Endothelial cell of umbilical vein (primary cell): Measurements from ENCODE around the gene PPCDC. TPM values are rescaled to one million over a fixed set of nuclear protein-coding genes. Genes with fewer than 3 reads are reported as not detected.

Experiments used
- BruUV-seq: library from RNA; stranded (reverse); fragments of 400-500 nt; replicated peaks from 2 replicates; lab custom pipeline; 2021; lab: Mats Ljungman, UMichigan
- CTCF ChIA-PET: fragments of 300-600, 350-600 bp; sonication (Branson Sonifier 250); formaldehyde crosslinking; loops from one replicate; lab custom pipeline; 2021; ENCODE audit warnings: antibody characterized with exemption, inconsistent platforms; lab: Charles Lee
- POLR2A ChIA-PET: fragments of 300-600, 350-600 bp; sonication (Branson Sonifier 250); formaldehyde crosslinking; loops from one replicate; lab custom pipeline; 2021; ENCODE audit warnings: antibody characterized with exemption, inconsistent platforms; lab: Charles Lee
- DNase-seq: peaks from one replicate; pipeline ENCODE4 v3.0.0-alpha.2; 2011; ENCODE audit warnings: low read depth, low spot score
- FAIRE-seq: peaks from 2 replicates; lab custom pipeline; 2011; peaks lifted over from hg19 to GRCh38; lab: Jason Lieb, UNC
- H2AFZ ChIP-seq: 2 replicates; pipeline ENCODE4 v1.6.0; 2012; ENCODE audit warnings: low read depth, low read length, control low read depth, inconsistent platforms
- H3K27ac ChIP-seq: 2 replicates; pipeline ENCODE4 v1.5.1; 2011; ENCODE audit warnings: low read depth, mild to moderate bottlenecking, control low read depth, low read length, moderate library complexity; ENCODE audit not compliant: insufficient read depth
- H3K27me3 ChIP-seq, 2 experiments: 2 replicates each; pipeline versions ENCODE4 v1.6.0 to v1.6.1; 2011; ENCODE audit warnings: low read length in 2 of 2, mixed read lengths in 1 of 2; ENCODE audit not compliant: control insufficient read depth in 2 of 2, insufficient read depth in 2 of 2
- H3K36me3 ChIP-seq, 2 experiments: 2 replicates in 1 of 2; 3 replicates in 1 of 2; pipeline ENCODE4 v1.5.1; 2011; ENCODE audit warnings: low read length in 2 of 2, mild to moderate bottlenecking in 1 of 2, moderate library complexity in 1 of 2; ENCODE audit not compliant: control insufficient read depth in 2 of 2, insufficient read depth in 2 of 2; ENCODE audit errors: extremely low read depth in 1 of 2
- H3K4me1 ChIP-seq: 3 replicates; pipeline ENCODE4 v1.5.1; 2011; ENCODE audit warnings: mild to moderate bottlenecking, low read length; ENCODE audit not compliant: control insufficient read depth, insufficient read depth; ENCODE audit errors: extremely low read depth
- H3K4me2 ChIP-seq: 2 replicates; pipeline ENCODE4 v1.6.1; 2011; ENCODE audit warnings: low read length, control low read depth, mixed read lengths; ENCODE audit not compliant: insufficient read depth
- H3K4me3 ChIP-seq, 3 experiments: fragments of 200-600 bp in 1 of 3; sonication (generic), shearing (Covaris generic) in 1 of 3; replicated peaks in 1 of 3; 2 replicates each; pipeline ENCODE4 v1.5.1; 2011 to 2016; ENCODE audit warnings: control low read depth in 3 of 3, low read length in 3 of 3, mild to moderate bottlenecking in 2 of 3, inconsistent platforms in 1 of 3, low read depth in 1 of 3, moderate library complexity in 1 of 3; ENCODE audit not compliant: insufficient read depth in 1 of 3
- H3K79me2 ChIP-seq: 2 replicates; pipeline ENCODE4 v1.6.0; 2012; ENCODE audit warnings: low read length, inconsistent platforms; ENCODE audit not compliant: control insufficient read depth, insufficient read depth
- H3K9ac ChIP-seq: replicated peaks from 2 replicates; pipeline ENCODE3; 2011; ENCODE audit warnings: low read length, control low read depth; ENCODE audit not compliant: insufficient read depth; ENCODE audit errors: extremely low read depth
- H3K9me1 ChIP-seq: replicated peaks from 3 replicates; pipeline ENCODE4 v1.6.0; 2011; ENCODE audit warnings: mild to moderate bottlenecking, low read length; ENCODE audit not compliant: control insufficient read depth, insufficient read depth; ENCODE audit errors: extremely low read depth
- H3K9me3 ChIP-seq: replicated peaks from 2 replicates; pipeline ENCODE4 v1.5.1; 2012; ENCODE audit warnings: low read length, inconsistent platforms; ENCODE audit not compliant: control insufficient read depth, insufficient read depth
- H4K20me1 ChIP-seq: replicated peaks from 2 replicates; pipeline ENCODE3; 2011; ENCODE audit warnings: mild to moderate bottlenecking, low read length; ENCODE audit not compliant: control insufficient read depth, insufficient read depth; ENCODE audit errors: extremely low read depth
- EZH2 ChIP-seq: IDR thresholded peaks from 2 replicates; pipeline ENCODE4 v1.6.1; 2012; ENCODE audit warnings: borderline replicate concordance, low read depth, mild to moderate bottlenecking, moderate library complexity, low read length, inconsistent platforms; ENCODE audit not compliant: severe bottlenecking
- FOS ChIP-seq: IDR thresholded peaks from 2 replicates; pipeline ENCODE4 v1.6.1; 2011; ENCODE audit warnings: mild to moderate bottlenecking, low read length, moderate library complexity, borderline replicate concordance; ENCODE audit not compliant: insufficient read depth
- GATA2 ChIP-seq: IDR thresholded peaks from 2 replicates; pipeline ENCODE4 v1.7.0; 2011; ENCODE audit warnings: low read depth, mild to moderate bottlenecking, moderate library complexity, mixed read lengths, low read length; ENCODE audit not compliant: insufficient read length, insufficient read depth
- JUN ChIP-seq: IDR thresholded peaks from 2 replicates; pipeline ENCODE4 v1.6.1; 2011; ENCODE audit warnings: borderline replicate concordance, low read depth; ENCODE audit not compliant: insufficient read length, insufficient read depth
- MYC ChIP-seq: IDR thresholded peaks from one replicate; pipeline ENCODE4 v1.6.1; 2011; ENCODE audit warnings: mild to moderate bottlenecking, low read depth, low read length
- POLR2A ChIP-seq: IDR thresholded peaks from 2 replicates; pipeline ENCODE4 v1.6.1; 2012; ENCODE audit warnings: low read depth, mild to moderate bottlenecking, control low read depth, low read length
- POLR2AphosphoS5 ChIP-seq: IDR thresholded peaks from 2 replicates; pipeline ENCODE4 v1.6.1; 2012; ENCODE audit warnings: low read depth, mild to moderate bottlenecking, control low read depth, low read length, moderate library complexity; ENCODE audit not compliant: insufficient read depth
- dilution Hi-C: fragments of 300-500 bp; cut with MboI; formaldehyde crosslinking; loops from one replicate; pipeline ENCODE4 v1.15.0; 2019; ENCODE audit warnings: low sequenced_read_pairs; ENCODE audit not compliant: extremely low pct_ligation_motif_present
- intact Hi-C: fragments of 100-400 bp; cut with micrococcal nuclease; formaldehyde crosslinking; loops from one replicate; pipeline ENCODE4 v1.10.0; 2022
- polyA plus RNA-seq, 4 experiments: library from polyadenylated mRNA; depleted of rRNA in 3 of 4; stranded (reverse) in 3 of 4; unstranded in 1 of 4; fragments of >200 nt; gene quantifications; 2 replicates each; pipeline versions ENCODE4 v1.2.1 to v1.2.3, GENCODE V29; 2011 to 2012; ENCODE audit warnings: missing spikeins in 1 of 4
- total RNA-seq: library from RNA; stranded (reverse); gene quantifications from 2 replicates; pipeline ENCODE4 v1.2.3, GENCODE V29; 2021
- TF ChIP-seq, protein P1 (sequence below), 2 donors: IDR thresholded peaks; 1 replicate in 1 of 2; 2 replicates in 1 of 2; pipeline ENCODE4 v1.5.1; 2011; ENCODE audit warnings: low read length in 2 of 2, mild to moderate bottlenecking in 2 of 2, moderate library complexity in 2 of 2, control low read depth in 1 of 2, inconsistent platforms in 1 of 2, low read depth in 1 of 2; ENCODE audit not compliant: insufficient read depth in 1 of 2; ENCODE audit errors: extremely low read depth in 1 of 2

PPCDC gene
- total and polyA plus RNA-seq, 2 donors (not counting 3 experiments of a cell fraction or from before 2014, with no cell fraction given): 14.5 to 21.4 TPM

DNA sequence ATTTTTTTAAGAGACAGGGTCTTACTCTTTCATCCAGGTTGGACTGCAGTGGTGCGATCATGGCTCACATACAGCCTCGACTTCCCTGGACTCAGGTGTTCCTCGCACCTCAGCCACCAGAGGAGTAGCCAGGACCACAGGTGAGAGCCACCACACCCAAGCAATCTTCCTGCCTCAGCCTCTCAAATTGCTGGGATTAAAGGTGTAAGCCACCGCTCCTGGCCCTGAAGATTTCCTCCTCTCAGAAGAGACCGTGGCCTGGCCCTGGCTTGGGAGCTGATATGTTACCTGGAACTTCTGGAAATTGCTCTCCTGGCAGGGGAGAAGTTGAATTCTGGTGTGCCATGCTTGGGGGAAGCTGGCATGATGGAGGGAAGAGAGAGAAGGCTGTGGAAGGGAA, 36.2 kb downstream of the PPCDC start:
- FAIRE-seq: peak; percentile 57
- Histone ChIP-seq H3K79me2 (no peaks in the 10 kb centered on the region), H3K36me3 (no peaks in the 10 kb centered on the region), H2AFZ (no peak overlapping the region), H3K9me3 (no peaks in the 10 kb centered on the region), H3K27me3 (no peaks in the 10 kb centered on the region), H4K20me1 (no peaks in the 10 kb centered on the region), H3K4me1 (no peaks in the 10 kb centered on the region), H3K9ac (no peak overlapping the region), H3K9me1 (no peaks in the 10 kb centered on the region), H3K4me2 (no peak overlapping the region), H3K4me3 (no peak overlapping the region), H3K27ac (no peak overlapping the region)
- no peak for DNase-seq
- dilution Hi-C loops: no loop called here
- BruUV-seq: no TSS peak
- POLR2A ChIA-PET: interaction anchor here (0.6 to 0.7 kb wide), 2 partner anchors 14 to 16 kb away, joined by 3 to 4 read pairs; no protein-coding TSS in a partner anchor
- TF ChIP-seq POLR2AphosphoS5 (no peak), EZH2 (no peak), MYC (no peak), POLR2A (no peak), JUN (no peak)
- TF ChIP-seq, protein P1, sequence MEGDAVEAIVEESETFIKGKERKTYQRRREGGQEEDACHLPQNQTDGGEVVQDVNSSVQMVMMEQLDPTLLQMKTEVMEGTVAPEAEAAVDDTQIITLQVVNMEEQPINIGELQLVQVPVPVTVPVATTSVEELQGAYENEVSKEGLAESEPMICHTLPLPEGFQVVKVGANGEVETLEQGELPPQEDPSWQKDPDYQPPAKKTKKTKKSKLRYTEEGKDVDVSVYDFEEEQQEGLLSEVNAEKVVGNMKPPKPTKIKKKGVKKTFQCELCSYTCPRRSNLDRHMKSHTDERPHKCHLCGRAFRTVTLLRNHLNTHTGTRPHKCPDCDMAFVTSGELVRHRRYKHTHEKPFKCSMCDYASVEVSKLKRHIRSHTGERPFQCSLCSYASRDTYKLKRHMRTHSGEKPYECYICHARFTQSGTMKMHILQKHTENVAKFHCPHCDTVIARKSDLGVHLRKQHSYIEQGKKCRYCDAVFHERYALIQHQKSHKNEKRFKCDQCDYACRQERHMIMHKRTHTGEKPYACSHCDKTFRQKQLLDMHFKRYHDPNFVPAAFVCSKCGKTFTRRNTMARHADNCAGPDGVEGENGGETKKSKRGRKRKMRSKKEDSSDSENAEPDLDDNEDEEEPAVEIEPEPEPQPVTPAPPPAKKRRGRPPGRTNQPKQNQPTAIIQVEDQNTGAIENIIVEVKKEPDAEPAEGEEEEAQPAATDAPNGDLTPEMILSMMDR (IDR thresholded peaks at IDR 0.05; ENCODE audit: extremely low read depth in 1 of 2, insufficient read depth in 1 of 2, low read depth in 1 of 2, low read length in 2 of 2): no peak
- CTCF ChIA-PET: no interaction called here
- intact Hi-C loops: no loop called here

DNA sequence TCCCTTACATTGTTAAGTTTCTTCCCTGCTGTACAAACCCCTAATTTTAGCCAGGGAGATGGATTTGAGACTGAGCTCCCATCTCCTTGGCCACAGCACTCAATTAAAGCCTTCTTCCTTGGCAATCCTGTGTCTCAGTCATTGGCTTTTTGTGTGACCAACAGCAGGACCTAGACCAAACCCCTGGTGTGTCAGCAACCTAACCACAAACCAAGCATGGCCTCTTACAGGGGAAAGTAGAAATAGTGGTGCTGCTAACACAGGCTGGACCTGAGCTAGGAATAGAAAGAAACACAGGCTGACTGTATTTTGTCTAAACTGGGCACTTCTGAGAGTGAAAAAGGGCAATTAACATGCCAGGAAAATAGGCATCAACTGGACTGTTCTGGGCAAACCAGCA, 37.9 kb downstream of the PPCDC start:
- DNase-seq: no peak
- Histone ChIP-seq H2AFZ (no peak overlapping the region), H3K79me2 (no peaks in the 10 kb centered on the region), H3K4me1 (no peaks in the 10 kb centered on the region), H3K4me3 (no peak overlapping the region), H3K27ac (no peak overlapping the region), H3K9me1 (no peaks in the 10 kb centered on the region), H3K27me3 (no peaks in the 10 kb centered on the region), H3K9ac (no peak overlapping the region), H3K36me3 (no peaks in the 10 kb centered on the region), H3K9me3 (no peaks in the 10 kb centered on the region), H4K20me1 (no peaks in the 10 kb centered on the region), H3K4me2 (no peak overlapping the region)
- intact Hi-C loops: no loop called here
- BruUV-seq: no TSS peak
- no peak for FAIRE-seq
- POLR2A ChIA-PET: no interaction called here
- no peak for TF ChIP-seq EZH2
- TF ChIP-seq GATA2: no peak
- TF ChIP-seq, protein P1 (IDR thresholded peaks at IDR 0.05; ENCODE audit: extremely low read depth in 1 of 2, insufficient read depth in 1 of 2, low read depth in 1 of 2, low read length in 2 of 2): no peak
- no peak for TF ChIP-seq JUN
- TF ChIP-seq FOS: no peak
- CTCF ChIA-PET: interaction anchor here (1.2 kb wide), 1 partner anchor 9 kb away, joined by 3 read pairs; no protein-coding TSS in a partner anchor
- dilution Hi-C loops: no loop called here
